ENCODE data around the gene DGKH.

- TF ChIP-seq CTCF (IDR thresholded peaks at IDR 0.05 in 2 of 3, conservative IDR thresholded peaks at IDR 0.05 in 1 of 3; ENCODE audit: borderline replicate concordance in 1 of 3, insufficient read depth in 1 of 3, low read depth in 2 of 3, low read length in 2 of 3) (no peak), ATF3 (IDR thresholded peaks at IDR 0.05) (no peak), EGR1 (IDR thresholded peaks at IDR 0.05; ENCODE audit: low read depth) (no peak), EZH2phosphoT487 (IDR thresholded peaks at IDR 0.05; ENCODE audit: borderline replicate concordance) (no peak), TCF7L2 (IDR thresholded peaks at IDR 0.05; ENCODE audit: borderline replicate concordance, extremely low read depth, insufficient read depth, insufficient read length) (no peak), POLR2AphosphoS5 (IDR thresholded peaks at IDR 0.05; ENCODE audit: low read depth, low read length) (no peak), CEBPB (IDR thresholded peaks at IDR 0.05; ENCODE audit: low read depth) (no peak), RAD21 (IDR thresholded peaks at IDR 0.05; ENCODE audit: low read depth) (no peak), SP1 (IDR thresholded peaks at IDR 0.05; ENCODE audit: low read depth) (no peak), ZFX (IDR thresholded peaks at IDR 0.05) (no peak), EZH2 (IDR thresholded peaks at IDR 0.05) (no peak), FOSL1 (IDR thresholded peaks at IDR 0.05; ENCODE audit: low read depth) (no peak), YY1 (IDR thresholded peaks at IDR 0.05; ENCODE audit: extremely low read depth, insufficient replicate concordance, low read depth, low read length) (no peak)
Measured at GRCh38 chr13:42119041-42119440, 70.6 kb downstream of the DGKH start.

Measured in HCT116 (cell line).